Gastrocnemius medialis (tissue), 4 donors: ENCODE results near the gene SH3GL1. TPM values are rescaled to one million over a fixed set of nuclear protein-coding genes. Genes with fewer than 3 reads are reported as not detected.

Source experiments
- ATAC-seq, 2 donors: fragments of 150-250 bp; one replicate each; pipeline ENCODE4 v1.9.1; 2016
- DNase-seq, 2 donors: peaks; one replicate each; pipeline ENCODE4 v3.0.0-alpha.2; 2019
- H3K27ac ChIP-seq, 4 donors: fragments of 200-600 bp; sonication (generic); 1 replicate in 1 of 4; 2 replicates in 3 of 4; pipeline ENCODE4 v1.5.1; 2016 to 2018; ENCODE audit warnings: mild to moderate bottlenecking in 2 of 4, moderate library complexity in 1 of 4
- H3K27me3 ChIP-seq, 3 donors: fragments of 200-600 bp; sonication (generic) in 2 of 3; 1 replicate in 1 of 3; 2 replicates in 2 of 3; pipeline versions ENCODE4 v1.5.1 to v1.6.0; 2016 to 2019; ENCODE audit warnings: mild to moderate bottlenecking in 1 of 3, moderate library complexity in 1 of 3
- H3K36me3 ChIP-seq, 2 donors: fragments of 200-600 bp; sonication (generic) in 1 of 2; one replicate each; pipeline ENCODE4 v1.5.1; 2017 to 2018
- H3K4me1 ChIP-seq, 2 donors: fragments of 200-600 bp; sonication (generic) in 1 of 2; one replicate each; pipeline ENCODE4 v1.5.1; 2016 to 2017; ENCODE audit warnings: mild to moderate bottlenecking in 2 of 2
- H3K4me3 ChIP-seq, 4 donors: fragments of 200-600 bp; sonication (generic) in 3 of 4; 1 replicate in 1 of 4; 2 replicates in 3 of 4; pipeline ENCODE4 v1.5.1; 2016 to 2019; ENCODE audit warnings: mild to moderate bottlenecking in 2 of 4
- H3K9me3 ChIP-seq, 3 donors: fragments of 200-600 bp; sonication (generic) in 2 of 3; 1 replicate in 1 of 3; 2 replicates in 2 of 3; pipeline ENCODE4 v1.5.1; 2016 to 2019
- POLR2A ChIP-seq, 2 donors: fragments of 450-650 bp; IDR thresholded peaks; one replicate each; pipeline ENCODE4 v1.6.1; 2017; ENCODE audit warnings: antibody characterized with exemption in 2 of 2, mild to moderate bottlenecking in 2 of 2, moderate library complexity in 2 of 2
- in situ Hi-C, 4 donors: fragments of 200-750 bp; cut with MboI; loops; one replicate each; pipeline versions ENCODE4 v1.15.0 to v1.8.0; 2017; ENCODE audit warnings: low sequenced_read_pairs in 4 of 4
- intact Hi-C: fragments of 100-400 bp; cut with DNase I; formaldehyde crosslinking; loops from one replicate; pipeline ENCODE4 v1.15.1; 2023; ENCODE audit warnings: low total_unique reads
- total RNA-seq, 4 donors: library from RNA; depleted of rRNA; stranded (reverse); fragments of >200 nt; gene quantifications; one replicate each; pipeline versions ENCODE4 v1.1.0 to v1.2.3, GENCODE V29; 2016
- TF ChIP-seq, protein P1 (sequence below), 5 experiments: fragments of 450-650 bp in 3 of 5; fragments of 200-600 bp in 2 of 5; sonication (generic) in 2 of 5; IDR thresholded peaks in 4 of 5; conservative IDR thresholded peaks in 1 of 5; 1 replicate in 4 of 5; 2 replicates in 1 of 5; pipeline ENCODE4 v1.5.1; 2016 to 2019; ENCODE audit warnings: antibody characterized with exemption in 5 of 5, mild to moderate bottlenecking in 3 of 5, moderate library complexity in 3 of 5

Gene SH3GL1
- total RNA-seq, 4 donors from 2014 or later = 11.6 to 19.4 (median 15.8) TPM

DNA sequence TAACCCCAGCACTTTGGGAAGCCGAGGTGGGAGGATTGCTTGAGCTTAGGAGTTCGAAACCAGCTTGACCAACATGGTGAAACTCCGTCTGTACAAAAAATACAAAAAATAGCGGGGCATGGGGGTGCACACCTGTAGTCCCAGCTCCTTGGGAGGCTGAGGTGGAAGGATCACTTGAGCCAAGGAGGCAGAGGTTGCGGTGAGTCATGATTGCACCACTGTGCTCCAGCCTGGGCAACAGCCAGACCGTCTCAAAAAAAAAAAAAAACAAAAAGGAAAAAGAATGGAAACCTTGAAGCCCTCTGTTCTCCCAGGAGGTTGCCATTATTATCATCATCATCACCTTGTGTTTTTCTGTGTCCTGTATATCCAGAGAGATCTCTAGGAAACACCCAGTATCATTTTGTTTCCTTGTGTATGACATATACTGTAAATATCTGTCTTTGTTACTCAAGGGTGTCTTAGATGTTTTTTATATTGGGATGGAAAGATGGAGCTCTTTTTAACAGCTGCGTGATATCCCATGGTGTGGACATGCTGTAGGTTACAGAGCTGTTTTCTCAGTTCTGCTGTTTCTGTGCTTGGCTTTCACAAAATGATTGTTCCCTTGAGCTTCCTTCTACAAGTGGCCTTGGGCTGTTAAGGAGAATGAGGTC, 13.9 kb upstream of the SH3GL1 start:
- peaks cover 0 to 9% of the 10 kb centered on the region in 2 donors for H3K4me1 ChIP-seq
- in situ Hi-C loops = loop anchor here in 1 of 4 donors (25.0 kb wide), 1 partner anchor 152 kb away; no protein-coding TSS in a partner anchor
- ATAC-seq = no peak
- TF ChIP-seq, protein P1, sequence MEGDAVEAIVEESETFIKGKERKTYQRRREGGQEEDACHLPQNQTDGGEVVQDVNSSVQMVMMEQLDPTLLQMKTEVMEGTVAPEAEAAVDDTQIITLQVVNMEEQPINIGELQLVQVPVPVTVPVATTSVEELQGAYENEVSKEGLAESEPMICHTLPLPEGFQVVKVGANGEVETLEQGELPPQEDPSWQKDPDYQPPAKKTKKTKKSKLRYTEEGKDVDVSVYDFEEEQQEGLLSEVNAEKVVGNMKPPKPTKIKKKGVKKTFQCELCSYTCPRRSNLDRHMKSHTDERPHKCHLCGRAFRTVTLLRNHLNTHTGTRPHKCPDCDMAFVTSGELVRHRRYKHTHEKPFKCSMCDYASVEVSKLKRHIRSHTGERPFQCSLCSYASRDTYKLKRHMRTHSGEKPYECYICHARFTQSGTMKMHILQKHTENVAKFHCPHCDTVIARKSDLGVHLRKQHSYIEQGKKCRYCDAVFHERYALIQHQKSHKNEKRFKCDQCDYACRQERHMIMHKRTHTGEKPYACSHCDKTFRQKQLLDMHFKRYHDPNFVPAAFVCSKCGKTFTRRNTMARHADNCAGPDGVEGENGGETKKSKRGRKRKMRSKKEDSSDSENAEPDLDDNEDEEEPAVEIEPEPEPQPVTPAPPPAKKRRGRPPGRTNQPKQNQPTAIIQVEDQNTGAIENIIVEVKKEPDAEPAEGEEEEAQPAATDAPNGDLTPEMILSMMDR (IDR thresholded peaks at IDR 0.05 in 4 of 5, conservative IDR thresholded peaks at IDR 0.05 in 1 of 5) = no peak
- TF ChIP-seq POLR2A (IDR thresholded peaks at IDR 0.05) = no peak
- H3K27me3 ChIP-seq = no peaks in the 10 kb centered on the region
- no peak overlapping the region for H3K4me3 ChIP-seq
- no peak overlapping the region for H3K27ac ChIP-seq
- DNase-seq = no peak
- H3K9me3 ChIP-seq = no peaks in the 10 kb centered on the region
- H3K36me3 ChIP-seq = peaks cover 0 to 12% of the 10 kb centered on the region in 2 donors
- intact Hi-C loops = no loop called here

DNA sequence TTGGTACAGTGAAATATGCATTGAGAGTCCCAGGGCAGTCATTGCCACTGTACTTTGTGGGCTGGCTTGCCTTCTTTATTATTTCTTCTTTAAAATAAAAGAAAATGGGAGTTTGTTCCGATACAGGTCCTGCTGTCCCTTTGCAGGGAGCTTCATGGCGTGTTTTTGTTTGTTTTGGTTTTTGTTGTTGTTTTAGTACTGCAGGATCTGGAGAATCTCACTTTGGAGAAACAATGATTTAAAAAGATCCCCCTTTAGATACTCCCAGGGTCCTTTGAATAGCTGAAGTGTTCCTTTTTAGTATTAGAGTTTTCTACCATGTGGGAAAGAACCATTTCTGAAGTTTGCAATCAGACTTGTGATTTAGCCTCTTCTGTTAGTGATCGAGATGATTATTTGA, 13.2 kb upstream of the SH3GL1 start:
- in situ Hi-C loops = loop anchor here in 1 of 4 donors (25.0 kb wide), 1 partner anchor 151 kb away; no protein-coding TSS in a partner anchor
- DNase-seq (no peak), ATAC-seq (no peak)

DNA sequence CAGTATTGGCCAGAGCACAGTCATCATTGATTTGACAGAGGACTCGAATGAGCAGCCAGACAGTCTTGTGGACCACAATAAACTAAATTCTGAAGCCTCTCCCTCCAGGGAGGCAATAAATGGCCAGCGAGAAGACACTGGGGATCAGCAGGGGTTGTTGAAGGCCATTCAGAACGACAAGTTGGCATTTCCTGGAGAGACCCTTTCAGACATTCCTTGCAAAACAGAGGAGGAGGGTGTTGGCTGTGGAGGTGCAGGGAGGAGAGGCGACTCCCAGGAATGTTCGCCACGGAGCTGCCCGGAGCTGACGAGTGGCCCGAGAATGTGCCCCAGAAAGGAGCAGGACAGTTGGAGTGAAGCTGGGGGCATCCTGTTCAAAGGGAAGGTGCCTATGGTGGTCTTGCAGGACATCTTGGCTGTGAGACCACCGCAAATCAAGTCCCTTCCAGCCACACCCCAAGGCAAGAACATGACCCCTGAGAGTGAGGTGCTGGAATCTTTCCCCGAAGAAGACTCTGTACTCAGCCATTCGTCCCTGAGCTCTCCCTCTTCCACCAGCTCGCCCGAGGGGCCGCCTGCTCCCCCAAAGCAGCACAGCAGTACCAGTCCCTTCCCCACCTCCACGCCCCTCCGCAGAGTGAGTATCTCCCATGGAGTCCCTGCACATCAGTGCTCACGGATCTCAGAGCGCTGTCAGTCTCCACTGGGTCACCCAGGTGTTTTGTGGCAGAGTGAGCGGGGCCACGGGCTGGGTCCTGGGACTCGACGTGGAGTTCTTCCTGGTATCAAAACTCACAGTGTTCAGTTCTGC, 9.0 kb upstream of the SH3GL1 start:
- DNase-seq = no peak
- no peaks in the 10 kb centered on the region for H3K4me1 ChIP-seq
- H3K9me3 ChIP-seq = no peaks in the 10 kb centered on the region
- no peak overlapping the region for H3K27ac ChIP-seq
- no peak for ATAC-seq
- intact Hi-C loops = loop anchor here (10.0 kb wide), 1 partner anchor 345 kb away; the partner anchor contains the start of gene ZBTB7A
- in situ Hi-C loops = loop anchor here in 1 of 4 donors (25.0 kb wide), 1 partner anchor 147 kb away; no protein-coding TSS in a partner anchor
- H3K4me3 ChIP-seq = no peak overlapping the region
- H3K36me3 ChIP-seq = peaks cover 0 to 12% of the 10 kb centered on the region in 2 donors
- no peaks in the 10 kb centered on the region for H3K27me3 ChIP-seq
- TF ChIP-seq POLR2A (IDR thresholded peaks at IDR 0.05) = no peak
- TF ChIP-seq, protein P1 (IDR thresholded peaks at IDR 0.05 in 4 of 5, conservative IDR thresholded peaks at IDR 0.05 in 1 of 5) = no peak

More for the DNA sequence above, 13.2 kb upstream of the SH3GL1 start:
- Histone ChIP-seq H3K27ac (no peak overlapping the region), H3K4me3 (no peak overlapping the region), H3K27me3 (no peaks in the 10 kb centered on the region), H3K4me1 (peaks cover 0 to 9% of the 10 kb centered on the region in 2 donors), H3K36me3 (peaks cover 0 to 12% of the 10 kb centered on the region in 2 donors), H3K9me3 (no peaks in the 10 kb centered on the region)
- TF ChIP-seq, protein P1 (IDR thresholded peaks at IDR 0.05 in 4 of 5, conservative IDR thresholded peaks at IDR 0.05 in 1 of 5) = no peak
- TF ChIP-seq POLR2A (IDR thresholded peaks at IDR 0.05) = no peak
- intact Hi-C loops = no loop called here

DNA sequence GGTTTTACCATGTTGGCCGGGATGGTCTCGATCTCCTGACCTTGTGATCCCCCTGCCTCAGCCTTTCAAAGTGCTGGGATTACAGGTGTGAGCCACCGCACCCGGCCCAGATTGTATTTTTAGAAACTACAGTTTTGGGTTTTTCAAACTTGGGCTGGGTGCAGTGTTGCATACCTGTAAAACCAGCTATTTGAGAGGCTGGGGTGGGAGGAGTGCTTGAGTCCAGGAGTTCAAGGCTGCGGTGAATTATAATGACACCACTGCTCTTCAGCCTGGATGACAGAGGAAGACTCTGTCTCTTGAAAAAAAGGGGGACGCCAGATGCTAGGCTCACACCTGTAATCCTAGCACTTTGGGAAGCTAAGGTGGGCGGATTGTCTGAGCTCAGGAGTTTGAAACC, 6.3 kb upstream of the SH3GL1 start:
- ATAC-seq (no peak), DNase-seq (no peak)
- in situ Hi-C loops = loop anchor here in 1 of 4 donors (25.0 kb wide), 1 partner anchor 144 kb away; no protein-coding TSS in a partner anchor
- Histone ChIP-seq H3K27ac (no peak overlapping the region), H3K4me3 (no peak overlapping the region), H3K9me3 (no peaks in the 10 kb centered on the region), H3K4me1 (peaks cover 10 to 11% of the 10 kb centered on the region in 2 donors), H3K36me3 (no peaks in the 10 kb centered on the region), H3K27me3 (no peaks in the 10 kb centered on the region)
- TF ChIP-seq, protein P1 (IDR thresholded peaks at IDR 0.05 in 4 of 5, conservative IDR thresholded peaks at IDR 0.05 in 1 of 5) = no peak
- TF ChIP-seq POLR2A (IDR thresholded peaks at IDR 0.05) = no peak
- intact Hi-C loops = loop anchor here (10.0 kb wide), 1 partner anchor 342 kb away; the partner anchor contains the start of gene ZBTB7A
